Measurements from ENCODE around the gene PARM1.

Gene PARM1

DNA sequence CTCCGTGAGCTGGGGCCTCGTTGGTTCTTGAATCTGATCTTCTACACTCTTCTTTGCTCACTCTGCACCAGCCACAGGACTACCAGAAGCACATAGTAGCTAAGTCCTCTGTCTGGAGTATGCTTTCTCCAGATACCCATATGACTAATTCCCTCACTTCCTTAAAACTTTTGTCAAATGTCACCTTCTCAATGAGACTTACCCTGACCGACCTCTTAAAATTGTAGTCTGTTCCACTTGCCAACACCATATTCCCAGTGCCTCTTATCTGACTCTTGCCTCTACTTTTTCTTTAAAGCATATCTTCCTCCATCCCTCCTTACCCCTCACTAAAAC, 10.0 kb downstream of the PARM1 start:
- no peak for DNase-seq

DNA sequence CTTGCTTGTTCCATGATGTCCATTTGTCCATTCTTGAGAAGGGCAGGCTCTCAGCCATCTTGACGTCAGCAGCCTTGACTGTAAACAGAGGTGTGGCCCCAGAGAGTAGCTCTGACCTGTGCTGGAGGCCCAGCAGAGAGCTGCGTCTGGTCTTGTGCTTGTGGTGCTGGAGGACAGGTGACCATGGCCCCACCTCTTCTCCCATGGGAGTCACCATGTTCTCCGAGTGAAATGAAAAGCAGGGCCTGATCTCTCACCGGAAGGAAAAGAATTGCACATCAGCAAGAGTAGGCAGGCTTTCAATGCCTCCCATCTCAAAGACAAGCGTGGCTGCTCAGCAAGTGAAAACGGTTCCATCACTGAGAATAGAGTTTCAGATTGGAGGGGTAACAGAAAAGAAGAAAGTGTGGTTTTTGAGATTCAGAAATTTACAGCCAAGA, 11.5 kb downstream of the PARM1 start:
- DNase-seq: no peak

DNA sequence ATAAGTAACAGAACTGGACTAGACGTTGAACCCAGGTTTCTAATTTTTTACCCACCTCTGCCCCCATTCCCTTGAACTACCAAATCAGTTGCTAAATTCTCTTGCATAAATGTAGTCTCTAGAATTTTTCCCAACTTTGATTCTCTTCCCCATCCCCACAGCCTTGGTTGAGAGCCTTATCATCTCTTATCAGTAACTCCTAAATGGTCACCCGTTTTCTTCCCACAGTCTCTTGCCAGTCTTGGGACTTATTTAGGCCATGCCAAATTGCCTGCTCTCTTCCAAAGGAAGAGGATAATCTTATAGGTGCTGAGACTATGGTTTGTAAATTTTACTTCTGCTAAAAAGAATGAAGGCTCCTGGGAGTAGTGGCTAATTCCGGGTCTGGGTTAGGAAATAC, 13.3 kb downstream of the PARM1 start:
- no peak for DNase-seq

DNA sequence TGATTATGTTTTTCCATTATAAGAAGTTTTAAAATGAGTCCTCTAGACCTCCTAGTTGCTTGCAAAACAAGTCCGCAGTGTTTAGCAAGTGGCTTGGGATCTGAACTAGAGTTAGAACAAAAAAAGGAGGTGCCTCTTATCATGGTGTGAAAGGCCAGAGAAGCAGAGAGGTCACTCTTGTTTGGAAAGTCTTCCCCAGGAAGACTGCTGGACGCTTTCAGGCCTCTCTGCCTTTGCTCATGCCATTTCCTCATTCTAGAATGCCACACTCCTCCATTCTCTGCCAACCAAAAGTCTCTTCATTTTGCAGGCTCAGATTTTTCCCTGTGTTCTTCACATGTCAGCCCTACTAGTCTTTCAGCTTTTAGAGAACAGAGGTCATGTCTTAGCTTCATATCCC, 14.9 kb downstream of the PARM1 start:
- DNase-seq: no peak

- no peak for DNase-seq
Observed at GRCh38 chr4:74948236-74948635, 15.3 kb downstream of the PARM1 start.

DNA sequence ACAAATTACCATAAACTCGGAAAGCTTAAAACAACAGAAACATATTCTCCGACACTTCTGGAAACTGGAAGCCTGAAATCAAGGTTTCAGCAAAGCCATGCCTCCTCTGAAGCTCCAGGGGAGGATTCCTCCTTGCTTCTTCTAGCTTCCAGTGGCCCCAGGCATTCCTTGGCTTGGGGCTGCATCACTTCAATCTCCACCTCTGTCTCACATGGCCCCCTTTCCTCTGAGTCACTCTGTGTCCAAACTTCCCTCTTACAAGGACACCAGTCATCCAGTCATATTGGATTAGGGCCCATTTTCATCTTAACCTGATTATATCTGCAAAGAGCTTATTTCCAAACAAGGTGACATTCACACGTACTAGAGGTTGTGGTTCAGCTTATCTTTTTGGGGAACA, 17.3 kb downstream of the PARM1 start:
- no peak for DNase-seq

- no peak for DNase-seq
Observed at GRCh38 chr4:74950882-74951281, 18.0 kb downstream of the PARM1 start.

DNA sequence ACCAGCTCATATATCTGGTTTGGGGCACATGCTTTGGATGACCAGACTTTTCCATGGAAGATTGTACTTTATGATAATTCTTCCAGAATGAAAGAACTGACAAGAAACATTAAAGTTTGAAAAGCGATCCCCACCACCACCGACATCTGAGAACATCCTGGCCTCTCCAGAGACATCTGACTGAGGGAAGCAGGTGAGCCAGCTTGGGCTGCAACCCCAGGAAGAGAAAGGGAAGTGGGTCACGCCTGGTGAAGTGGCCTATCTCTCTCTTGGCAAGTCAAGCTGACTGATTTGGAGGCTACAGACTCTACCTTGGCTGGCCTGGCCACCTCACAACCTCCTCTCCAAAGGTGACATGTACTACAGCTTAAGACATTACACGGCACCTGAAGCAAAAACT, 20.7 kb downstream of the PARM1 start:
- DNase-seq: no peak

GRCh38 chr4:74958881-74959280, 26.0 kb downstream of the PARM1 start:
- DNase-seq: no peak

- DNase-seq: no peak
Observed at GRCh38 chr4:74961230-74961629, 28.3 kb downstream of the PARM1 start.

DNA sequence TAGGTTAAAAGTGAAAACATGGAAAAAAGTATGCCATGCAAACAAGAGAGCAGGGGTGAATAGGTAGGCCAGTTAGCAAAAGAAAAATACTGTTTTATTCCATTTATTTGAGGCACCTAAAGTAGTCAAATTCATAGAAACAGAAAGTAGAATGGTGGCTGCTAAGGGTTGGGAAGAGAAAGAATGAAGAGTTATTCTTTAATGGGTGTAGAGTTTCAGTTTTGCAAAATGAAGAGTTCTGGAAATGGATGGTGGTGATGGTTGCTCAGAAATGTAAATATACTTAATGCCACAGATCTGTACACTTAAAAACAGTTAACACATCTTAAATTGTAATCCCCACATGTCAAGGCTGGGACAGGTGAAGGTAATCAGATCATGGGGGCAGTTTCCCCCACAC, 29.7 kb downstream of the PARM1 start:
- no peak for DNase-seq

DNA sequence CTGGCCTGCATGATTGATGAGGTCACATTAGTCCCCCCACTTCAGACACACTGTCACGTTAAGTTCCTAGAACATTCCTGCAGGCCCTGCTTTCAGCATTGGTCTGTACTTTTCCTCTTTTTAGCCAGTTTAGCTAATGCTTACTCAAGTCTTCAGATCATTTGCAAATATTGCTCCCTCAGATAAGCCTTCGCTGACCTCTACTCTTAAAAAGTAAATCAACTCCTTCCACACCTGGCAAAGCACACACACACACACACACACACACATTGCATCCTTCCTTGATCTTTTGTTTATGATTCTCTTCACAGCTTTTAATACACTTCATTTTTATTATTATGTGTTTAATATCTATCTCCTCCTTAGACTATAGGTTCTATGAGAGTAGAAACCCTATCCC, 31.4 kb downstream of the PARM1 start:
- DNase-seq: no peak

DNA sequence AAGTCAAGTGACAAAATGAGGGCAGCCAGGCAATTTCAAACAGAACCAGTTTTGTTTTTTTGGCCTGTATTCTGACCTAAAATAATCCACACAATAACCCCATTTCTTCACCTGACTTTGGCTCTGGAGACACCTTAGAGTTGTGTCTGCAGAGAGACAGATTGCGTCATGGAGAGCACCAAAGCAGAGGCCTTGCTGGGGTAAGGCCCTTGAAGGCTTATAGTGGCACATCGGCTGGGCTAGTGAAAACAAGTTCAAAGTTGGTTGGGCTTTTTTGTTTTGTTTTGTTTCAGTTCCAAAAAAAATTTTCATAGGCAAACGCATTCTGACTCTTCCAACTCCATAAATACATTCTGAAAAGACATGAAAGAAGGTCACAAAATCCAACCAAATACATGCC, 34.4 kb downstream of the PARM1 start:
- no peak for DNase-seq

GRCh38 chr4:74968456-74969164, 35.7 kb downstream of the PARM1 start:
- DNase-seq: no peak

DNA sequence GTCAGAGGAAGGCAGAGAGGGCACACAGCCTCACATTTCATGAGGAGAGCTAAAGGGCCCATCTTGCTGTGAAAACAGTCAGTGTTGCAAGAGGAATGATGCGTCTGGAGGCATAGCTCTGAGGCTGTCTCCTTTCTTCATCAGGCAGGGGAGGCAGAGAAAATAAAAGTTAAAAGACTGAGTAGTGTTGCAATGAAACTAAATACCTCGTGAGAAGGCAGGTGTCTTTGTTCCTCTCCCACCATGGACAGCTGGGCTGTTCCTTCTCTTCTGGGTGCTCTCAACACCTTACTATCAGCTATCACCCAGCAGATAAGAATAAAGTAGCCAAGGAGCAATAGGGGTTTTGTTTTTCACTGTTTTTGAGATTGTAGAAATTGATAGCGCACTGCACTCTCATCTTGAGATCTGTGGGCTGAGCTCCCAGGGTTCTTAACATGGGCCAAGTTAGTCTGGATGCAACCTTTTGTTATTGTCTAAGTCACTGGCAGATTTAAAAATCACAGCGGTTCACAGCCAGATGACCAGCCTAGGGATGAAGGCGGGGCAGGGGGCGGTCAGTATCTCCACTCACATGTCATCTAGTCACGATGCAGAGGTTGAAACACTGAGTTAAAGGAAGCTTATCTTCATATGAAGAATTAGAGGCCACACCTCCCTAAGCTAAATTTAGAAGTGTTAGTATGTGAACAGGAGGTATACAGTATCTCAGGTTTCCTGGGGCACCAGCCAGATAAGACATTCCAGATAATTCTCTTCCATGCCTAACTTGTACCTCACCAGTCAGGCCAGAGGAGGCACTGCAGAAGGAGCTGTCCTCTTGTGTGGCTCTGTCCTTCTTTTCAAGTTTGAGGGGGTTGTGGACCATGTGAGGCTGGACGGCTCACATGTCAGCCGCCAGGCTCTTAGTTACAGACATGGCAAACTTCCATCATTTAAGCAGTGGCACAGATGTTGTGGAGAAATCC, 36.9 kb downstream of the PARM1 start:
- DNase-seq: no peak

- no peak for DNase-seq
Observed at GRCh38 chr4:74970577-74970976, 37.7 kb downstream of the PARM1 start.

DNA sequence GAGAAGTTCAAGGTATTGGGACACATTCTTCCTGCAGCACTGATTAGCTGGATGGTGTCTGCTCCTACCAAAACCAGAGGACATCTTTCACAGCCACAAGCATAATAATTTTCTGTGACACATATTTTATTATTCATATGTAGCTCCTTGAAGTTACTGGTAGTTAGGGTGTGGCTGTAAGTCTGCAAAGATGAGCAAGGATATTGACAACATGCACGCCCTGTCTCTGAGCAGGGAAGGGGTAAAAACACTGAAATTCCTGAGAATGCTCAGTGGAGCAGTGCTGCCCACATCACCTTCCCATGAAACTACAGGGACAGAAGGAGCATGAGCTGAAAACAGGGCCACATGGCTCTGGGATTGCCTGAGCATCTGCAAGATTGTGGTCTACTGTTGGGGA, 38.9 kb downstream of the PARM1 start:
- no peak for DNase-seq

GRCh38 chr4:74975082-74975481, 42.2 kb downstream of the PARM1 start:
- DNase-seq: no peak

GRCh38 chr4:74975848-74976824, 43.2 kb downstream of the PARM1 start:
- no peak for DNase-seq

DNA sequence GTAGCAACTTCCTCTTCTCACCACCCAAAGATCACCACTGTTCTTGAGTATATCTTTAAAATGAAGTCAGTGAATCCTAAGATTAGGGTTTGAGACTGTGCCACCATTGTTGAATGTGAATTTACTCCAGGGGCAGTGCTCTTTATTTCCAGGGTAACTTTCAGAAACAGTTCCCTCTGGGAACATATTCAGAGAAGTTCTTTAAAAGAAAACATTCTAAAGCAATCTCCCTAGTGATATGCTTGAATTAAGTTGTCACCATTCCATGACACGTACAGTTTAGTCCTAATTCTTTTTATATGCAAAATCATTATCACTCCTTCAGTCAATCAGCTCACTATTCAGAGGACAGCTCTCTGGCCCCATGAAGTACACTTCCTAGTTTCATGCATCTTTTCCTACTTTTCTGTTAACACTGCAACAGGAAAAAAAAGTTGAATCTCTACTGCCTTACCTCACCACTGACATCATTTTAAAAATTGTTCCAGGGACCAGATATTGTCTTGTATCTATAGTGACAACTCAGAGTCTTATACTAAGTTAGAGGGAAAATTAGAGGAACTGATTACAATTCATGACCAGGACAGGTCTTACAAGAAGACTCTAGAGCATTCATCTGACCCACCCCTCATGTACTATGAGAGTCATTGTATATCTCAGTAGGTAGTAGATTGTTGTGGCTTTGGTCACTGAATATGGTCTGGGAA, 49.8 kb downstream of the PARM1 start:
- no peak for DNase-seq

GRCh38 chr4:74983253-74983635, 50.3 kb downstream of the PARM1 start:
- no peak for DNase-seq

DNA sequence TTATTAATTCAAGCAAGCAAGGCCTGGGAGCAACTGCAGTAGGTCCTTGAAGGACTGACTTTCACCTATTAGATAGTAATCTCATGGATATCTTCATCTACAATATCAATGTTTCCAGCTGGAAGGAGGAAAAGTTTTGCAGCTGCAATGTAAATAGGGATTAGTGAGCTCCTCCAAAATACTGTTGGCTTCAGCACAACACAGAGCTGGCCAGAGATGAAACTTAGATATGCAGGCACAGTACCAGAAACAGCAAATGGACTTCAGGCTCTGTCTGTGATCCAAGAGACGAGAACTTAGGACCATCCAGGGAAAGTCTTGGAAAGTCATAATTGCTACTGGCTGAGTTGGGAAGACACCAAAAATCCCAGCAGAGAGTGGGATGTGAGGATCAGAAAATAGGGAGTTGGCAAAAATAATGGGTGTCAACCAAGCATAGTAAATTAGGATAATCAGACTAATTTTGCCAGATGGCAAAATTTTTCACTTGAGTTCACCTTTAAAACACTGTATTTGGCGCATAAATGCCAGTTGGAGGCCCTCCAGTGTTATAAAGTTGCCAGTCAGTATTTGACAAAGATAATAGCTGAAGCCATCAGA, 57.5 kb downstream of the PARM1 start:
- DNase-seq: no peak
